ENCODE measurements around the gene VPS37D. TPM values are rescaled to one million over a fixed set of nuclear protein-coding genes. Genes with fewer than 3 reads are reported as not detected.

The VPS37D gene
- total and polyA plus RNA-seq, 2 of the 4 experiments (the other 2 are of a cell fraction) = 2.3 to 3.1 TPM

- no peak overlapping the region for H3K14ac ChIP-seq (replicated peaks; ENCODE audit: low read depth, low read length)
- H3K4ac ChIP-seq (ENCODE audit: low read depth, low read length) = no peak overlapping the region
- H3K4me2 ChIP-seq (ENCODE audit: low read depth, low read length) = no peak overlapping the region
- H3K4me3 ChIP-seq (ENCODE audit: insufficient read depth, low read depth, low read length) = no peak overlapping the region
- 83% methylated on average over 3 of the region's 4 CpGs; no CpG with 5 or more reads in 1 of the 2 experiments for WGBS, 2 experiments (ENCODE audit: extremely low coverage in 2 of 2, insufficient read length in 1 of 2)
- DNase-seq (no peak), ATAC-seq (ENCODE audit: low read depth) (no peak)
- no peaks in the 10 kb centered on the region for H3K9me1 ChIP-seq (ENCODE audit: insufficient read depth, low read length)
- intact Hi-C loops (cut with micrococcal nuclease) = loop anchor here (5.0 kb wide), 1 partner anchor 39 kb away; the partner anchor contains the start of gene VPS37D
- H2BK120ac ChIP-seq (ENCODE audit: low read depth, low read length) = no peak overlapping the region
- TF ChIP-seq USF2 (IDR thresholded peaks at IDR 0.05; ENCODE audit: low read depth, low read length) (no peak), POLR2A (IDR thresholded peaks at IDR 0.05; ENCODE audit: low read depth, low read length) (no peak), CEBPB (IDR thresholded peaks at IDR 0.05; ENCODE audit: low read depth, low read length) (no peak), CHD1 (IDR thresholded peaks at IDR 0.05; ENCODE audit: low read depth, low read length) (no peak), RAD21 (IDR thresholded peaks at IDR 0.05; ENCODE audit: low read length) (no peak), MXI1 (IDR thresholded peaks at IDR 0.05; ENCODE audit: borderline replicate concordance, low read depth, low read length) (no peak), NFE2L2 (IDR thresholded peaks at IDR 0.05; ENCODE audit: low read depth, low read length) (no peak), RFX5 (IDR thresholded peaks at IDR 0.05; ENCODE audit: low read depth, low read length) (no peak), RCOR1 (IDR thresholded peaks at IDR 0.05; ENCODE audit: insufficient replicate concordance, low read length) (no peak), FOS (IDR thresholded peaks at IDR 0.05; ENCODE audit: low read depth, low read length) (no peak), ELK1 (IDR thresholded peaks at IDR 0.05; ENCODE audit: borderline replicate concordance, low read depth, low read length) (no peak), MAFK (IDR thresholded peaks at IDR 0.05; ENCODE audit: low read depth, low read length) (no peak), BHLHE40 (IDR thresholded peaks at IDR 0.05; ENCODE audit: low read depth, low read length) (no peak), CTCF (conservative IDR thresholded peaks at IDR 0.05; ENCODE audit: low read depth, low read length) (no peak), SMC3 (IDR thresholded peaks at IDR 0.05; ENCODE audit: low read depth, low read length) (no peak)
- no peak overlapping the region for H3K23ac ChIP-seq (ENCODE audit: low read depth, low read length)
- H4K20me1 ChIP-seq (ENCODE audit: insufficient read depth, low read length) = no peaks in the 10 kb centered on the region
- H3K9ac ChIP-seq (ENCODE audit: low read depth, low read length) = no peak overlapping the region
- H2AK5ac ChIP-seq (ENCODE audit: low read depth, low read length) = no peak overlapping the region
- no peak overlapping the region for H4K91ac ChIP-seq (ENCODE audit: insufficient read depth, low read depth, low read length)
- H2BK5ac ChIP-seq (ENCODE audit: low read depth, low read length, poor library complexity, severe bottlenecking) = no peak overlapping the region
- peaks cover 1% of the 10 kb centered on the region; the same call in 1 of the 2 replicates for H3K4me1 ChIP-seq (ENCODE audit: control insufficient read depth, insufficient read depth, low read length)
- no peak overlapping the region for H3K18ac ChIP-seq (ENCODE audit: low read depth, low read length)
- H3K27ac ChIP-seq (ENCODE audit: insufficient read depth, low read length) = no peak overlapping the region
- no peaks in the 10 kb centered on the region for H3K79me1 ChIP-seq (ENCODE audit: low read depth in 1 of 2, low read length in 2 of 2)
- H2BK15ac ChIP-seq (ENCODE audit: low read depth, low read length) = no peak overlapping the region
- no peaks in the 10 kb centered on the region for H3K9me3 ChIP-seq (ENCODE audit: control insufficient read depth, insufficient read depth, low read length)
- no peak overlapping the region for H2AK9ac ChIP-seq (replicated peaks; ENCODE audit: low read depth, low read length, poor library complexity)
- no peak overlapping the region for H3K56ac ChIP-seq (ENCODE audit: extremely low read depth, insufficient read depth, low read length)
- no peaks in the 10 kb centered on the region for H3K36me3 ChIP-seq (ENCODE audit: control insufficient read depth, insufficient read depth, low read length)
- ChIA-PET POLR2A (ENCODE audit: unreplicated experiment) (interaction anchor here (0.6 kb wide), 1 partner anchor 1193 kb away, joined by 7 read pairs; no protein-coding TSS in a partner anchor), CTCF (interaction anchor here (1.0 to 1.3 kb wide), 4 partner anchors 8 to 97 kb away, joined by 3 to 6 read pairs (median 4); no protein-coding TSS in a partner anchor)
- no TSS peak for BruUV-seq (replicated peaks)
- H2BK20ac ChIP-seq (ENCODE audit: low read depth, low read length) = no peak overlapping the region
- peaks cover 62% of the 10 kb centered on the region for H3K27me3 ChIP-seq (ENCODE audit: control insufficient read depth, insufficient read depth, low read length)
- no peak overlapping the region for H4K5ac ChIP-seq (ENCODE audit: low read depth, low read length)
- no peak overlapping the region for H2AFZ ChIP-seq (replicated peaks; ENCODE audit: low read length, poor library complexity)
- H4K8ac ChIP-seq (ENCODE audit: low read depth in 2 of 2, low read length in 2 of 2) = no peak overlapping the region
- dilution Hi-C loops (cut with HindIII; ENCODE audit: low sequenced_read_pairs, unreplicated experiment) = no loop called here
- in situ Hi-C loops (cut with MboI; ENCODE audit: low sequenced_read_pairs) = no loop called here
These were observed 39.1 kb upstream of the VPS37D start for GRCh38 chr7:73628504-73628903.

Data from IMR-90 (cell line).